Tongue (tissue), 2 donors: ENCODE data around the gene NT5E. TPM values are rescaled to one million over a fixed set of nuclear protein-coding genes. Genes with fewer than 3 reads are reported as not detected.

Source experiments
- DNase-seq: peaks from one replicate; pipeline ENCODE4 v3.0.0-alpha.2; 2015
- total RNA-seq: library from RNA; depleted of rRNA; stranded (reverse); fragments of >200 nt; gene quantifications from one replicate; pipeline ENCODE4 v1.2.3, GENCODE V29; 2014

NT5E gene
- total RNA-seq, 1 donor from 2014 or later: 22.3 TPM

- DNase-seq: no peak
Observed at GRCh38 chr6:85421972-85422371, 27.9 kb upstream of the NT5E start.

GRCh38 chr6:85422996-85423395, 26.9 kb upstream of the NT5E start:
- DNase-seq: no peak

GRCh38 chr6:85424981-85425380, 24.9 kb upstream of the NT5E start:
- DNase-seq: no peak

GRCh38 chr6:85425997-85426396, 23.9 kb upstream of the NT5E start:
- no peak for DNase-seq

GRCh38 chr6:85428486-85428885, 21.4 kb upstream of the NT5E start:
- no peak for DNase-seq

GRCh38 chr6:85429346-85429745, 20.5 kb upstream of the NT5E start:
- no peak for DNase-seq

- DNase-seq: no peak
Observed at GRCh38 chr6:85431271-85431670, 18.6 kb upstream of the NT5E start.

GRCh38 chr6:85432554-85432953, 17.3 kb upstream of the NT5E start:
- no peak for DNase-seq

- no peak for DNase-seq
Observed at GRCh38 chr6:85435851-85436250, 14.0 kb upstream of the NT5E start.

- peak; percentile 80 for DNase-seq
Observed at GRCh38 chr6:85436411-85436810, 13.5 kb upstream of the NT5E start.

GRCh38 chr6:85436939-85437495, 12.9 kb upstream of the NT5E start:
- no peak for DNase-seq

- DNase-seq: no peak
Observed at GRCh38 chr6:85443349-85444117, 6.3 kb upstream of the NT5E start.

- DNase-seq: peak; percentile 67
Observed at GRCh38 chr6:85449388-85449817, 480 bp upstream of the NT5E start.

- no peak for DNase-seq
Observed at GRCh38 chr6:85451565-85452306, 1.9 kb downstream of the NT5E start.

- DNase-seq: peak; percentile 63
Observed at GRCh38 chr6:85452441-85452881, 2.6 kb downstream of the NT5E start.

GRCh38 chr6:85453052-85453451, 3.2 kb downstream of the NT5E start:
- DNase-seq: no peak

- DNase-seq: no peak
Observed at GRCh38 chr6:85453490-85453889, 3.6 kb downstream of the NT5E start.

- no peak for DNase-seq
Observed at GRCh38 chr6:85455471-85456026, 5.7 kb downstream of the NT5E start.

GRCh38 chr6:85456782-85457181, 6.9 kb downstream of the NT5E start:
- no peak for DNase-seq

GRCh38 chr6:85458184-85458583, 8.3 kb downstream of the NT5E start:
- DNase-seq: no peak

GRCh38 chr6:85458782-85459181, 8.9 kb downstream of the NT5E start:
- DNase-seq: no peak

GRCh38 chr6:85459224-85459901, 9.5 kb downstream of the NT5E start:
- peak; percentile 79 for DNase-seq
